HG02970 (cell line): Measurements from ENCODE around the gene D2HGDH.
"Not testable (repeated sequence)": the region's sequence is repeated elsewhere in the genome, so short reads cannot be mapped to it uniquely, and the experiment has no call there.

ENCODE experiments used
- ATAC-seq: cut with Tn5 transposase; IDR thresholded peaks from one replicate; pipeline ENCODE4 v1.9.1; 2021; ENCODE audit warnings: mild to moderate bottlenecking, moderate library complexity, moderate number of reproducible peaks; ENCODE audit not compliant: unreplicated experiment, low FRiP score

Gene D2HGDH

GRCh38 chr2:241782053-241782452 is 47.6 kb downstream of the D2HGDH start:
- ATAC-seq: not testable (repeated sequence)

- ATAC-seq: no peak
These were observed 53.7 kb downstream of the D2HGDH start for GRCh38 chr2:241788135-241788534.

- no peak for ATAC-seq
These were observed 54.1 kb downstream of the D2HGDH start for GRCh38 chr2:241788572-241788971.

- ATAC-seq: not testable (repeated sequence)
These were observed 57.0 kb downstream of the D2HGDH start for GRCh38 chr2:241791385-241791784.

- no peak for ATAC-seq
These were observed 59.0 kb downstream of the D2HGDH start for GRCh38 chr2:241793385-241793784.

- ATAC-seq: no peak
These were observed 59.9 kb downstream of the D2HGDH start for GRCh38 chr2:241794250-241794823.

GRCh38 chr2:241795021-241795999 is 60.9 kb downstream of the D2HGDH start:
- ATAC-seq: no peak

GRCh38 chr2:241796209-241796608 is 61.8 kb downstream of the D2HGDH start:
- no peak for ATAC-seq

- ATAC-seq: no peak
These were observed 62.2 kb downstream of the D2HGDH start for GRCh38 chr2:241796610-241797138.

- ATAC-seq: no peak
These were observed 63.1 kb downstream of the D2HGDH start for GRCh38 chr2:241797441-241798080.

- ATAC-seq: no peak
These were observed 63.7 kb downstream of the D2HGDH start for GRCh38 chr2:241798081-241798630.

- ATAC-seq: no peak
These were observed 64.4 kb downstream of the D2HGDH start for GRCh38 chr2:241798631-241799521.

GRCh38 chr2:241799522-241800197 is 65.2 kb downstream of the D2HGDH start:
- no peak for ATAC-seq

GRCh38 chr2:241800198-241800903 is 65.9 kb downstream of the D2HGDH start:
- not testable (repeated sequence) for ATAC-seq

- ATAC-seq: no peak
These were observed 67.4 kb downstream of the D2HGDH start for GRCh38 chr2:241801611-241802420.

GRCh38 chr2:241802421-241803318 is 68.2 kb downstream of the D2HGDH start:
- no peak for ATAC-seq
